Right renal pelvis (tissue), 4 donors: Measurements from ENCODE around the gene TFF1. TPM values are rescaled to one million over a fixed set of nuclear protein-coding genes. Genes with fewer than 3 reads are reported as not detected.
"Not testable (repeated sequence)": the region's sequence is repeated elsewhere in the genome, so short reads cannot be mapped to it uniquely, and the experiment has no call there.

ENCODE experiments used
- DNase-seq, 4 donors: peaks; one replicate each; pipeline ENCODE4 v3.0.0-alpha.2; 2013; ENCODE audit warnings: low read depth in 4 of 4, low spot score in 3 of 4, missing footprints in 1 of 4
- polyA plus RNA-seq, 4 donors: library from polyadenylated mRNA; unstranded; fragments of 120-200 nt; gene quantifications; one replicate each; pipeline ENCODE4 v1.2.1, GENCODE V29; 2013; ENCODE audit not compliant: insufficient read length in 4 of 4

The TFF1 gene
- polyA plus RNA-seq, result under 1 TPM in 1 of 4 donors, not detected in 3; 0.70 TPM

DNA sequence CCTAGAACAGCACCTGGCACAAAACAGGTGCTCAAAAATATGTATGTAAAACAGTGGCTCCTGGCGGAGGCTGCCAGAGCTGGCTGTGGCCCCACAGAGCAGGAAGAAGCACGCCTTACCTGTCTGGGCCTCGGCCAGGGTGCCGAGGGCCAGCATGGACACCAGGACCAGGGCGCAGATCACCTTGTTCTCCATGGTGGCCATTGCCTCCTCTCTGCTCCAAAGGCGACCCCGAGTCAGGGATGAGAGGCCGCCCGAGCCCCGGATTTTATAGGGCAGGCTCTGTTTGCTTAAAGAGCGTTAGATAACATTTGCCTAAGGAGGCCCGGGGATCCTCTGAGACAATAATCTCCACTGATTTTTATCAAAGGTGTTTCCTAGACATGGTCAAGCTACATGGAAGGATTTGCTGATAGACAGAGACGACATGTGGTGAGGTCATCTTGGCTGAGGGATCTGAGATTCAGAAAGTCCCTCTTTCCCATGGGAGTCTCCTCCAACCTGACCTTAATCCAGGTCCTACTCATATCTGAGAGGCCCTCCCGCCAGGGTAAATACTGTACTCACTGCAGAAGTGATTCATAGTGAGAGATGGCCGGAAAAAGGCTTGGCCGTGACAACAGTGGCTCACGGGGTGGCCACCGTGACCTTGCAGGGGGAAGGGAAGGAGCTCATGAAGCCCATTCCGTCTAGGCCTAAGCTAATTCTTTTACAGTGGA, at the start of gene TFF1:
Gene TFF1, minus strand, starts transcription at position 244 of the 719 bp plus-strand sequence. Its CDS starts 40 bp downstream, at position 204.
- DNase-seq, result no peak

DNA sequence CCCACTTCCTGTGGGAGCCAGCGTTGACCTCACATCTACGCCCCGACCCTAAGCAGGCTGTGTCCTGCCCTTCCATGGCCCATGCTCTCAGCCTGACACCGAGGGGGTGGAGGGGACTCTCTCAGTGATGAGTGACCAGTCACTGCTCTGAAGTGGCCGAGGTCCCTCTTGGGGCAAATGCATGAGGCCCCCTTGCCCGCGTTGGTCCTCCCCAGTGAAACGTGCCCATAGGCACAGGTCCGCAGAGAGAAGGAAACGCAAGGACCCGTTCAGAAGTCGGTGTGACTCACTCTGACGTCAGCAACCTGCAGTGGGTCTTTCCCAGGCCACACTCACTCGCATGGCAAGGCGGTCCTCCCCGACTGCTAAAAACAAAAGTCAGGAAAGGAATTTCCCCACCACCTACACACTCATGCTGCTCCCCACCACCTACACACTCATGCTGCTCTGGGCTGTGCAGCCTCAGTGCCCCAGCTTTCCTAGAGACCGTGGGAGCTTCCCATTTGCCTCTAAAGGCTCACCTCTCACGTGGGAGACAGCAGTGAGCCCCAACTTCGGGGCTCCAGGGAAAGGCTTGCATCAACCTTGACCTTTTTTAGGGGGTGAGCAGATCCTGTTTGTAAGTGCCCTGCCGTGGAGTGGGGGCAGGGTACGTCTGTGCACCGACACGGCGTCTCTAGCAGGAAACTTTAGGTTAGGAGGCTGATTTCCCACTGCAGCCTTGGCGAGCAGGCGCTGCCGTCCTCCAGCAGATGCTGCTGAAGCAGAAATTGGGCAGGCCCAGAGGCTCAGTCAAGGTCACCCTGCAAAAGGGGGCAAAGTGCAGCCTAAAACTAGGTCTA, 48.8 kb upstream of the TFF1 start:
- DNase-seq, result no peak

DNA sequence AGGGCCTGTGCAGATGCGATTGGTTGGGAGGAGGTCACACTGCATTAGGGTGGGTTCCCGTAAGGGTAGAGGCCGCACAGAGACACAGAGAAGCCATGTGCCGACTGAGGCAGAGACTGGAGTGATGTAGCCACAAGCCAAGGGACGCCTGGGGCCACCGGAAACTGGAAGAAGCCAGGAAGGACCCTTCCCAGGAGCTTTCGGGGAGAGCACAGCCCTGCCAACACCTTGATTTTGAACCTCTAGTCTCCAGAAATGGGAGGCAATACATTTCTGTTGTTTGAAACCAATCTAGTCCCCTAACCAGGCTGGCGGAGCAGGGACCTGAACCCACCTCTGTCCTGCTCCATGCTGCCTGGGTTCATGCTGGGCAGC, 48.2 kb upstream of the TFF1 start:
- DNase-seq, result no peak

DNA sequence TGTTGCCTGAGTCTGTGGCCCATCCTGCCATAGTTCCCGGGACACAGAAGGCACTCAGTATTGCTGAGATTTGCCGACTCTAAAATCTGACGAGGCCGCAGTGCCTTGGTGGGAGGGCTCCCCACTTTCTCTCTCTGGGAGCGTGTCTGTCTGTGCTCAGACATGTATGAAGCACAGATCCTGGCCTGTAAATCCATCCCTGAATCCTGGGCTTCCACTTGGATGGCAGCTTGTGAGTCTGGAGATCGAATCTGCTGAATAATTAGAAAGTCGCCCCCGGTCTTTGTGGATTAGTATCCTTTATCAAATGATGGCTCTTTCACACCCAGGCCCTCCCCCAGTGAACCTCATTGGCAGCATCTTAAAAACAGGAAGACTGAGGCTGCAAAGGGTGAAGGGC, 47.7 kb upstream of the TFF1 start:
- DNase-seq, result no peak

DNA sequence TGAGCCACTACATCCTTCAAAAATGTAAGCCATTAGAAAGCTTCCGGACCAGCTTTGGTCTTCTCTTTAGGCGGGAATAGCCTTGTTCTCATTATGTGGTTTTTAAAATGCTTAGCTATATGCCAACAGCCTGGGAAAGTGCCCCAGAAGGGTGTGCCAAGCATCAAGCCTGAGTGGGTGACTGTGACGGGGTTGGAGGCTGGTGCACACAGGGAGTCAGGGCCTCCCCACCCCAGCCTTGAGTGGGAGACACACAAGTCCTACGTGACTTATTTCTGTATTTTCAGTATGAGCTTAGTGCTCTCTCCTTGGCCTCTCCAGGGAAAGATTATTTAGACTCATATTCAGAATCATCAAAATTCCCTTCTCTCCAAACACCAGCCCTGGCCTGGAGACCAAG, 47.2 kb upstream of the TFF1 start:
- DNase-seq, result no peak

DNA sequence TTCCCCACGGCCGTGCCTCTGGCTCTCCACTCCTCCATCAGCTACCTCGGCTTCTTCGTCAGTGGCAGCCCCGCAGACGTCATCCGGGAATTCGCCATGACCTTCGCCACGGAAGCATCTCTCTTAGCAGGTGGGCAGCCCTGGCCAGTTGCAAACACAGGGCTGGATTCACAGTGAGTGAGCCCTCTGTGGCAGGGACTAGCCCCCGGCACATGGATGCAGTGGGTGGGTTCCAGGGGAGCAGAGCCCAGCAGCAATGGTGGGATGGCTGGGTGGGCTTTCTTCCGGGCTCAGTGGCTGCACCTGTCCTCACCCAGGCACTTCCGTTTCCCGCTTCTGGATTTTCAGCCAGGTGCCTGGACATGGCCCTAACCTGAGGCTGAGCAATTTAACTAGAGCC, 46.8 kb upstream of the TFF1 start:
- no peak for DNase-seq

DNA sequence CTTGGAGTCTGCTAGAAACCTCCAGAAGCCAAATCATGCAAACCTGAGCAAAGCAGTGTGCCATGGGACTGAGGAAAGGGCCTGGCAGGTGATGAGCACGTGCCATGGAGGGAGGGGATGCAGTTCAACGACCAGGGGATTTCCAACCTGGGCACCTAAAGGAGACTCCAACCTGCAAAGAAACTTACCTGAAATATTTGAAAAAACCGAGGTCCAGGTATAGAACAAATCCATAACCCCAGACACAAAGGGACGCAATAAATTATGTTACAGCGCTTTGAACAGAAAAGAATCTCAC, 46.2 kb upstream of the TFF1 start:
- DNase-seq, result no peak

DNA sequence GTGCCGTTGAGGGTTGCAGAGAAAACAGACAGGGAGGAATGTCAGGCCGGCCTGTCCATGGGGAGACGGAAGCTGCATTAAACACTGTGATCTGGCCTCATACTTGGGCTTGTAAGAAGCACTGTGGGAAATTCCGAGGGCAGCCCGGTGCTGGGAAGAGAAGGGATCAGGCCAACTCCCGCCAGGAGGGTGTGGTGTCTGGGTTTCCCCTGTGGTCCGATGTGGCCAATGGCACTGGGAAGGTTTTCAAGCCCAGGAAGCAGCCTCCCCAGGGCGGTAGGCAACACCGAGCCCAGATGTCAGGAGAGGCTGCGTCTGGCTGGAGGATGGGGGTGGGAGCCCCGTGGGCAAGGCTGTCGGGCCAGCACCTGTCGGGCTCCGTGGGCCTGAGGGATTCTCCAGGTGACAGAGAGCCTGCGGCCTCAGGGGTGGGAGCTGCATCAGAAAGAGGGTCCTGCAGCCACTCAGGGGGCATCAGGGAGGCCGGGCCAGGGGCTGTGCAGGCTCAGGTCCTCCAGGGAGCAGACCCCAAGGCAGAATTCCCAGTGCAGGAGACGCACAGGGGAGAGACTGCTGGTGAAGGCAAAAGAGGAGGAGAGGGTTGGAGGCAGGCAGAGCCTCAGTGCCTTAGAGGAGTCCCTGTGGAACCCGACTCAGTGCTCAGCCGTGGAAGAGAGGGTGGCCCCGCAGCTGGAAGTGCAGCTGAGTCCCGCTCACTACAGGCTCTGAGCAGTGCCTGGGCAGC, 45.7 kb upstream of the TFF1 start:
- no peak for DNase-seq

DNA sequence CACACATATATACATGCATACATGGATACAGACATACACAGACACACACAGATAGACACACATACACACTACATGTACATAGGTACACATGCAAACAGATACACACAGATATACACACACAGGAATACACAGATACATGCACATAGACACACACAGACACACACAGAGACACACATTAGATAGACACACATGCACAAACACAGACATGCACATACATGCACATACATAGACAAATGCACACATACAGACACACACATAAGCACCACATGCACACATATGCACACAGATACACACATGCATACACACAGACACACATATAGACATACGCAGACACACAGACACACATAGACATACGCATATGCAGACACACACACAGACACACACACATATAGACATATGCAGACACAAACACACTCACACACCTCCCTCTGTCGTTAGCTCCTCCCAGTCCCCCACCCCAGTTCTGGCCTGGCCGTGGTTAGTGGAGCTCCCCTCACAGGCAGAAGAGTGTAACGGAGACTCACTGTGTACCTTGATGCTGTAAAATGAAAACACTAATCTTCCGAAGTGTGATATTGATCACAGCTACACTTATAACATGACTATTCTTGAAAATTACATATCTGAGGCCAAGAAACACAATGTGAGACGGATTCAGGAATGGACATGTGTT, 45.0 kb upstream of the TFF1 start:
- no peak for DNase-seq

DNA sequence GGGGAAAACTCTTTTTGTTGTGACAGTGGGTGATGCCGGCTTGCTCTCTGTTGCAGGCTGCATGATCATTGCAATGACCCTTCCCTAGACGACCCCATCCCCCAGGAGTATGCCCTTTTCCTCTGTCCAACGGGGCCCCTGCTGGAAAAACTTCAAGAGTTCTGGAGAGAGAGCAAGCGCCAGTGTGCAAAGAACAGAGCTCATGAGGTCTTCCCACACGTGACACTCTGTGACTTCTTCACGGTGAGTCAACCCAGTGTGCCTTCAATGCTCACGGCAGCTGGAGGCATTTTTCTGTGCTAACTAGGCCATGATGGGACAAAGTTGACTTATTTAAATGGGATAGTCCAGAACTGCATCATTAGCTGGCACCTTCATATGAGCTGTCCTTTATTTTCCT, 43.0 kb upstream of the TFF1 start:
- no peak for DNase-seq

DNA sequence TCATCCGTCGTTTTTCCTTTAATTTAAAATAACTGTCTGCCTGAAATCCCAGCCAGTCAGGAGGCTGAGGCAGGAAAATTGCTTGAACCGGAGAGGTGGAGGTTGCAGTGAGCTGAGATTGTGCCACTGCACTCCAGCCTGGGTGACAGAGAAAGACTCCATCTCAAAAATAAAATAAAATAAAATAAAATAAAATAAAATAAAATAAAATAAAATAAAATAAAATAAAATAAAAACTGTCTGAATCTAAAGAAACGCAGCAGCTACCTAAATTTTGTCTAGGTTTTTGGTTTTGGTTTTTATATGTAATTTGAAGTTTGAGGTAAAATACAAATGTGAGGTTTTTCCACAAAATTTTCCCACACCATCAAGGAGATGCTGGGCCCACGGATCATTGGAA, 42.4 kb upstream of the TFF1 start:
- DNase-seq, result not testable (repeated sequence)

DNA sequence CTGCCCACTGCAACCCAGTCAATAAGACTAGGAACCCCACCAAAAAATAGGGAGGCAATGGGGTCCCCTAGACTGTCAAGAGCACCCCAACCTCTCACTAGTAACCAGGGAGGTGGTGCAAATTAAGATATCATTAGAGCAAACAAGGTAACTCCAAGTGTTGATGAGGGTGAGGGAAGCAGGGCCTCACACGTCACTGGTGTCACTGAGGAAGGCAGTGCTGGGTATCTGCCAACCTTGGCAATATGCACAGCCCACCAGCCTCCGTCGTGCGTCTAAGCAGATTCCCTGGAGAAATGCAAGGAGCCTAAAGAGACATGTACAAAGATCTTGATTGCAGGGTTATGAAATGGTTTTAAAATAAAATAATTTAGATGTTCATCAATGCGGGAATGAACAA, 41.1 kb upstream of the TFF1 start:
- DNase-seq, result no peak

DNA sequence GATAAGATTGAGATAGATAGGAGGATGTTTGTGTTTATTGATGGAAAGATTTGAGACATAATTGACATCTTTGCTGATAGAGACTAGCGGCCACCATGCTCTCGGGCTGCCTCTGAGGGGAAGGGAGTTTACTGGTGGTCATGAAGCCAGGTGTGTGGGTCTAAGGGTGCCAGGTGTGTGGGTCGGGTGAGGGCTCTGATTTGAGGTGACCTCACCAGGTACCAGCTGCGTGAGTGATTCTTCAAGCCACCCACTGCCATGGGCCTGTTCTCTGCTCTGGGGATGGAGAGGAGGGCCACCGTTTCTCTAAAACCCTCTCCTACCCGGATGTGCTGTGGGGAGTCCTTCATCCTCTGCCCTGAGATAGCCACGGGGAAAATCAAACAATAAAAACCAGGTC, 40.5 kb upstream of the TFF1 start:
- DNase-seq, result no peak

DNA sequence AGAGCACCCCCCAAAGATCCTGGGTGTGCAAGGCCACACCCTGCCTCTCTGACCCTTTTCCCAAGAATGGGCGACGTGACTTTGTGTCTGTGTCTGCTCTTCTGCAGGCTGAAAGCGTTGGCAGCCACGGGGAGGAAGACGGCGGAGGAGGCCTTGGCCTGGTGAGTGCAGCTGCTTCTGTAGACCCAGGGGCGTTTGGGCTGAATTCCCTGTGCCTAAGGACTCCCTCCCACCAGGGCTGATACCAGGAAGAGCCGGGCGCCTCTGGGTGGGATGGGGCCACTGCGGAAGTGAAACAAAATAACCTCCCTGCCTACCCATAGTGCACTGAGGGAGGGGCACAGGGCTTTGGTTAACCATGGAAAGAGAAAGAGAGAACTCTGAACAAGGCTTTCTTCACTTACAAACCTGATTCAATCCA, 39.9 kb upstream of the TFF1 start:
- no peak for DNase-seq

DNA sequence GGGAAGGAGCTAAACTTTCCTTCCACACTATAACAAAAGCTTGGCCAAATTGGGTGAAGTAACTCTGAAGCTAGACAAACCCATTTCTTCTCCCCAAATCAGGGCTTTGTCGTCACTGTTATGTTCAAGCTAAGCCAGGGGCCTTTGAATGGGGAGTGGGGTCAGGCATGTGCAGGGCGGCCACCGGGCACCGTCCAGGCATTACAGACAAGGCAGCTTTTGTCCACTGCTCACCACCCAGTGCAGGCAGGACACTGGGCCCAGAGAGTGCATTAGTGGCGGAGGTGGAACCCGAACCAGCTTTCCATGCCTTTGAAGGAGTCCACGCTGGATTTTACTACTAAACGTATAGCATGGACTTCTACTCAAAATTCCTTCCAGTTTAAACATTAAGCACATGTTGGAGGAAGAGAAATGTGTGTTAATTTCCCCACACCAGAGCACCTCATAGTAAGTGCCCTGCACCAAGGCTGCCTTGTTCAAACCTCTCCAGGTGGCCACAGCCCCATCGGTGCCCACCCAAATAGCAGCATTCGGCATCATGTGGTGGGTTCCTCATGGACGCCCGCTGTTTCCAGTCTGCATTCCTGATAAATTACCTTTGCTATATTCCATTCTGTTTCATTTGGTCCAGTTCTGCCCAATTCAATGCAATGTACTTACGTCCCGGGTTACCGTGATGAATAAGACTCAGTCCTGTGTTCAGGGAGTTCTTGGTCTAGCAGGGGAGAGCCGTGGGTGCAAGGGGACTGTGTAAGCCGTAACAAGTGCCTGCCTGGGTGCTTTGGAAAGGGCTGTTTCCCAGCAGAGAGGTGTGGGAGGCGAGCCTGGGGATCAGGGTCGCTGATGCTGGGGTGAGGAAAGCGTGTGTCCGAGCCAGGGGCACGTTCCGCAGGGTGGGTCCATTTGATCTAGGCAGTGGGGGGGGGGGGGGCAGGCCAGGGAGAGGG, 39.0 kb upstream of the TFF1 start:
- no peak for DNase-seq

DNA sequence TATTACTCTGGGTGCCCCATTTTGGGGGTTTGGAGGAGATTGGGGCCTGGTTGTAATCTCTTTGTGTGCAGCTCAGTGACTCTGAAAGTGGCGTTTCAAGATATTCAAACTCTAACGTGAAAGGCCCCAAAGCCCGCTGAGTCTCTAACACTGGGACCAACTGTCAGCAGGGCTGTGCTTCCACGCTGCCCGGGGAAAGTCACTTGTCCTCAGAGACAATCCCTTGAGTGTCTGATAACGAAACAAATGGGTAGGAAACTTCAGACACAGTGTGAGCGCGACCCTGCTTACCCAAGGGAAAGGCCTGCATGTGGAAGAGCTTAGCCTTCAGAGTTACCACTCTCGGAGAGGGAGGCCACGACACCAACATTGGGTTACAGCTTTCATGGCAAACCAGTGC, 38.2 kb upstream of the TFF1 start:
- DNase-seq, result no peak

DNA sequence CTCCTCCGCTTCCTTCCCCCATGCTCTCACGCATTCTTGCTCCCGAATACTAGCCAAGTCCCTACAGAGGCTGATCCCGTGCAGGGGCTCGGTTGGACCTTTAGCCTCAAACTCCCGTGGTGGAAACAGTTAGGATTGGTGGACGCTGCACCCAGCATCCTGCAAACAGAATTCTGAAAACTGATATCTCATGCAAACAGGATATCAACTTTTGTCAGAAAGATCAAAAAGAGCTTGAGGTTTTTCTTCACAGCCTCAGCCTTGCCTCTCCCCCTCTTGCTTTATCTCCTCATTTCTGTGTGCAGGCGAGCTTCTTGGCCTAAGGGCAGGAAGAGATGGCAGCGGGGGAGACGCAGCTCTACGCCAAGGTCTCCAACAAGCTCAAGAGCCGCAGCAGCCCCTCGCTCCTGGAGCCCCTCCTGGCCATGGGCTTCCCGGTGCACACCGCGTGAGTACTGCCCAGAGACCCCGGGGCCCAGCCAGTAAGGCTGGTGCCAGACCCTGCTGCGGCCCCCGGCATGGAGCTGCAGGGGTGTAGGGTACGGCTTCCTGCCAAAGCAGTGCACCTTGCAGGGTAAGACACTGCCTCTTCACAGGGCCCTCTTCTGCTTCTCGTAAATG, 37.4 kb upstream of the TFF1 start, which contains the start of gene UBASH3A:
Gene UBASH3A, plus strand, starts transcription at position 292 of the 621 bp plus-strand sequence. Its CDS starts 44 bp downstream, at position 336.
- DNase-seq, result no peak

DNA sequence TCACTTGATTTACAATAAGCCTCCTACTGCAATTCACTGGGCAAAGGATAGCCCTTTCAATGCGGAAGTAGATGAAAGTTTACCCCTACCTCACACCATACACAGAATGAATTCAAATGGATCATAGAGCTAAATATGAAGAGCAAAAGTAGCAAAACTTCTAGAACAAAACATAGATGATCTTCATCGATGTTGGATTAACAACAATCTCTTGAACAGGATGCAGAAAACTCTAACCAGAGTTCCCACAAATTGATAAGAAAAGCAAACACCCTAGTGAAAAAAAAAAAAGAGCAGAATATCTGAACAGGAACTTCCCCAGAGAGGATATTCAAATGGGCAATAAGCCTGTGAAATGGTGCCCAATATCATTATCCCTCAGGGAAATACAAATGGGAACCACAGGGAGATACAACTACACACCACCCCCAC, 35.5 kb upstream of the TFF1 start:
- DNase-seq, result no peak

DNA sequence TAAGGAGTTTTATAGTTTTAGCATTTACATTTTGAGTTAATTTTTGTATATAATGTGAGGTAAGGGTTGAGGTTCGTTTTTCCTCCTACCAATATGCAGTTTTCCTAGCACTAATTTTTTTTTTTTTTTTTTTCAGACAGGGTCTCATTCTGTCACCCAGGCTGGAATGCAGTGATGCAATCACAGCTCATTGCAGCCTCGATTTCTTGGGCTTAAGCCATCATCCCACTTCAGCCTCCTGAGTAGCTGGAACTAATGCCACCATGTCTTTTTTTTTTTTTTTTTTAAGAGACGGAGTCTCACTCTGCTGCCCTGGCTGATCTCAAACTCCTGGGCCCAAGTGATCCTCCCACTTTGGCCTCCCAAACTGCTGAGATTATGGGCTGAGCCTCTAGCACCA, 34.8 kb upstream of the TFF1 start:
- no peak for DNase-seq
